Stimulated activated CD4-positive, alpha-beta T cell treated with anti-CD3 and anti-CD28 coated beads, Interleukin-1b, Interleukin-23, amount 100 ng/mL, for 1 hour (primary cell): ENCODE results near the gene EIF1AD.
"Not testable (repeated sequence)": the region's sequence is repeated elsewhere in the genome, so short reads cannot be mapped to it uniquely, and the experiment has no call there.

Source experiments
- DNase-seq, 2 donors: peaks; one replicate each; pipeline ENCODE4 v3.0.0-alpha.2; 2020; ENCODE audit warnings: low read depth in 2 of 2

EIF1AD gene, protein sequence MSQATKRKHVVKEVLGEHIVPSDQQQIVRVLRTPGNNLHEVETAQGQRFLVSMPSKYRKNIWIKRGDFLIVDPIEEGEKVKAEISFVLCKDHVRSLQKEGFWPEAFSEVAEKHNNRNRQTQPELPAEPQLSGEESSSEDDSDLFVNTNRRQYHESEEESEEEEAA

GRCh38 chr11:66001942-66002647 lies at the start of gene EIF1AD, which contains the start of gene BANF1:
Gene EIF1AD, minus strand, starts transcription at chr11:66002157. Its CDS starts 1,768 bp downstream, at chr11:66000389.
Gene BANF1, plus strand, starts transcription at chr11:66002503. Its CDS starts 748 bp downstream, at chr11:66003251.
- peak; percentile 70 to 74 for DNase-seq

DNA sequence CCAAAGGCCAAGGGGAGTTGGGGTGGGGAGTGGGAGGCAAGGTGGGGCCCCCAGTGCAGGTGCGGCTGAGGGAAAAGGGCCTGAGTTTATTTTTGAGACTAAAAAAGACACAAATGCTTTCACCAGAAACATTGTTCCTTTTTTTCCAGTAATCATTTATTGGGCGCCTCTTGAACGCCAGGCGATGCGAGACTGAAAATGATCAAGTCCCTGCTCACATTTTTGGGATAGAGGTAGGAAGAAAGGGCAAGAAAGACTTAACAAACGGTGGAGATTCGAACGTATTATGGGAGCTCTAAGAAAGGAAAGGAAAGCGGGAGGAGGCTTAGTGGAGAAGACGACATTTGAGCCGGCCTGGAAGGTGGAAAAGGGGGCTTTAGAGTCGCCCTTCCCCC lies 49.4 kb upstream of the EIF1AD start:
- DNase-seq: no peak

GRCh38 chr11:66050581-66051231 lies 48.7 kb upstream of the EIF1AD start:
- DNase-seq: no peak

- no peak for DNase-seq
Measured at GRCh38 chr11:66048547-66049323, 46.8 kb upstream of the EIF1AD start, which contains the start of gene GAL3ST3. Gene GAL3ST3, minus strand, starts transcription at chr11:66049161. Its CDS starts 3,746 bp downstream, at chr11:66045415.

GRCh38 chr11:66047541-66048365 lies 45.8 kb upstream of the EIF1AD start:
- no peak for DNase-seq

DNA sequence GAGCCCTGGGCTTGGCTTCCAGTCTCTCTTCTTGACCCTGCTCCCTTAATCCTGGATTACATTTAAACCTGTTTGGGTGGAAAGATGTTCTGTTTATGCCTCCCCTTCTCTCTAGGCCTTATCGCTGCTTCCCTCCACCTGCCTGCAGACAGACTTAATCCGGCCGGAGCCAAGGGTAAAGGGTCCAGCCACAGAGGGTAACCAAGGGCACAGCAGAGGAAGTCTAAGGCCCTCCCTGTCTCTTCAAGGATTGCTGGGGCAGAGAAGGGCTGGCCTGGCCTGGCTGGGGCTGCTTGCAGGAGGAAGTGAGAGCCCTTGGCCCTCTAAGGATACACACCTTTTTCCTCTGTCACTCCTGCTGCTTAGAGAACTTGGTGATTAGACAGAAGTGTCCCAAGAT lies 44.9 kb upstream of the EIF1AD start:
- no peak for DNase-seq

- peak; percentile 70 to 78 for DNase-seq
Measured at GRCh38 chr11:66045177-66045639, 43.3 kb upstream of the EIF1AD start.

- no peak for DNase-seq
Measured at GRCh38 chr11:66044757-66045156, 42.8 kb upstream of the EIF1AD start.

- DNase-seq: no peak
Measured at GRCh38 chr11:66042996-66043906, 41.3 kb upstream of the EIF1AD start.

DNA sequence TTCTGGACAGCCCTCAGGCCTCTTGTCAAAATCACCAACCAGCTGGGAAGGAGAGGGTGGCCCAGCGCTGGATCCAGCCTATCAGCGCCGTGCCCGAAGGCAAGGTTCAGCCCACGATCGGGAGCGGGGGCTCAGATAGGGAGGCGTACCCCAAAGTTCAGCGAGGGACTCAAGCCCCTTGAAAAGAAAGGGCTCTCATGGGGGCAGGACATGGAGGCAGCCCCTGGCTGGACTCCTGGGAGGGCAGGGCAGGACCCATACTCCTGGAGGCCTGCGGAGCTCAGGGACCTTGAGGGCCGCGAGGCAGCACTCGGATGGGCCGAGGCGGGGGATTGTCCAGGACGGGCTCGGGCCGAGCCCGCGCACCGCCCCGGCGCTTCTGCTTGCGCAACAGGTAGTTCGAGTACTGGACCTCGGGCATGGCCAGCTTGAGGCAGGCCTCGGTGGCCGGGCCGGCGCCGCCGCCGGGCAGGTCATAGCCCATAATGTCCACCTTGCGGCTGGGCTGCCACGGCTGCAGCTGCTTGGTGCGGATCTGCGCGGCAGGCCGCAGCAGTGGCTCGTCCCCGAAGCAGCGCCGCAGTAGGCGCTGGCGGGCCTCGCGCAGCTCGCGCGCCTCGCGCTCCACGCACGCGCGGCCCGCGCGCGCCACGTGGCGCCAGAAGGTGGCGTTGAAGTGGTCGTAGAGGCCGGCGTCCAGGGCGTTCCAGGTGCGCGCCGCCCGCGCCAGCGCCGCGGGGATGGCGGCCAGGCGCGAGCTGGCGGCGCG lies 40.5 kb upstream of the EIF1AD start:
- no peak for DNase-seq

GRCh38 chr11:66039765-66040164 lies 37.8 kb upstream of the EIF1AD start:
- DNase-seq: no peak

GRCh38 chr11:66037327-66037726 lies 35.4 kb upstream of the EIF1AD start:
- DNase-seq: no peak

GRCh38 chr11:66036334-66036710 lies 34.4 kb upstream of the EIF1AD start:
- no peak for DNase-seq

- no peak for DNase-seq
Measured at GRCh38 chr11:66035653-66036333, 33.8 kb upstream of the EIF1AD start.

DNA sequence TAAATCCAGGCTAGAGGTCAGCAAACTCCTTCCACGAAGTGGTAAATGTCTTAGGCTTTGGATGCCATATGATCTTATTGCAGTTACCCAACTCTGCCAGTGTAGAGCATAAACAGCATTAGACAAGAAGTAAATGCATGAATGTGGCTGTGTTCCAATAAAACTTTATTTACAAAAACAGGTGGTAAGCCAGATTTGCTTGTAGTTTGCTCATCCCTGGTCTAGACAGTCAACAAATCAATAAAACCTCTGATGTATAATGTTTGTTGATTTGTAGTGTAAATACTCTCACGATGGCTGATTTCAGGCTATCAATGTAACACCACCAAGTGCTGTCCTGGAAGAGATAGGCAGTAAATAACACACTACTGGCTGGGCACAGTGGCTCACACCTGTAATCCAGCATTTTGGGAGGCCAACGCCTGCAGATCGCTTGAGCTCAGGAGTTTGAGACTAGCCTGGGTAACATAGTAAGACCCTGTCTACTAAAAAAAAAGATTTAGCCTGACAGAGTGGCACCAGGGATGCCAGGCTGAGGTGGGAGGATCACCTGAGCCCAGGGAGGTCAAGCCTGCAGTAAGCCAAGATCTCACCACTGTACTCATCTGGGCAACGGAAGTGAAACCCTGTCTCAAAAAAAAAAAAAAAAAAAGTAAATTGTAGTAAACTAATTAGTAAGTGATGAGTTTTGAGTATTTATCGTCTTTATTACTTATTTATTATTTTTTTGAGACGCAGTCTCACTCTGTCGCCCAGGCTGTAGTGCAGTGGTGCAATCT lies 31.2 kb upstream of the EIF1AD start:
- no peak for DNase-seq

- no peak for DNase-seq
Measured at GRCh38 chr11:66026017-66026529, 24.1 kb upstream of the EIF1AD start, which contains the start of gene CATSPER1. Gene CATSPER1, minus strand, starts transcription at chr11:66026479. Its CDS starts 100 bp downstream, at chr11:66026379.

GRCh38 chr11:66023186-66023440 lies 21.2 kb upstream of the EIF1AD start:
- DNase-seq: not testable (repeated sequence)
